Epithelial cell of esophagus (primary cell): ENCODE measurements around the gene ETS1.

Experiments used
- DNase-seq: peaks from one replicate; pipeline ENCODE4 v3.0.0; 2010; ENCODE audit warnings: low read depth
- H3K4me3 ChIP-seq: 2 replicates; pipeline ENCODE4 v1.5.1; 2011; ENCODE audit warnings: mild to moderate bottlenecking, low read length, control low read depth
- CTCF ChIP-seq: IDR thresholded peaks from 2 replicates; pipeline ENCODE4 v1.5.1; 2011; ENCODE audit warnings: low read depth, mild to moderate bottlenecking, low read length, control low read depth, inconsistent platforms; ENCODE audit not compliant: insufficient read depth; ENCODE audit errors: missing control alignments

Gene ETS1

GRCh38 chr11:128586689-128587088 is 669 bp downstream of the ETS1 start:
- H3K4me3 ChIP-seq = no peak overlapping the region
- TF ChIP-seq CTCF = no peak
- no peak for DNase-seq

DNA sequence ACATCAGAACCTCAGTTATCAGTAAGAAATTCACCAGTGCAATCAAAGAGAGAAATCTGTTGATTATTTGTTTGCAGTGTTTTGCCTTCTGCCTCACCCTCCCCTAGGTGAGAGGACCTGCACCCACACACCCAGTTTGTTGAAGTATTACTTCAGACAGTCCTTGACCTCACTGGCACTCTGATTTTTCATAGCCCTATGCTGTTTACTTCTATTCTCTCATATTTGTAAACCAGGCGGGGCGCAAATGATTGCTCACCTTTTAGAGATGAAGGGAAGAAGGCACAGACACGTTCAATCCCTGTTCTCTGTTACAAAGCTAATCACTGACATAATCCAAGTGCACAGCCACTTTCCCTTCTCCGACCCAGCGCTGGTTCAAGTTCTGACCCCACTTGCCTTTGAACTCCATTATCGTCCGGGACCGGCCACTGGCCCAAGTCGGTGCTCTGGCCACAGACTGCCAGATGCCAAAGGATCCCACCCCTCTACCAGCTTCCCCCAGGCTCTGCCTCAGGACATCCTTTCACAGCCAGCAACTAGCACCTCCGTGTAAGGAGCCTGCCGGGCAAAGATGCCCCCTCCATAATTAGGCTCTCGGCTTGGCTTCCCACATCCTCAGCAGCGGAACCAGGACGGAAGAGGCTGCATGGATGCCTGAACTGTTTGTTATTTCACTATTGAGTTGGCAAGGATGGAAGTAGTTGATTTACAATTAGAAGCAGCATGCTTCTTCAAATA is 1.7 kb downstream of the ETS1 start:
- DNase-seq = peak; percentile 53
- no peak overlapping the region for H3K4me3 ChIP-seq
- no peak for TF ChIP-seq CTCF

GRCh38 chr11:128584253-128584652 is 3.1 kb downstream of the ETS1 start:
- H3K4me3 ChIP-seq = no peak overlapping the region
- DNase-seq = no peak
- TF ChIP-seq CTCF = no peak

DNA sequence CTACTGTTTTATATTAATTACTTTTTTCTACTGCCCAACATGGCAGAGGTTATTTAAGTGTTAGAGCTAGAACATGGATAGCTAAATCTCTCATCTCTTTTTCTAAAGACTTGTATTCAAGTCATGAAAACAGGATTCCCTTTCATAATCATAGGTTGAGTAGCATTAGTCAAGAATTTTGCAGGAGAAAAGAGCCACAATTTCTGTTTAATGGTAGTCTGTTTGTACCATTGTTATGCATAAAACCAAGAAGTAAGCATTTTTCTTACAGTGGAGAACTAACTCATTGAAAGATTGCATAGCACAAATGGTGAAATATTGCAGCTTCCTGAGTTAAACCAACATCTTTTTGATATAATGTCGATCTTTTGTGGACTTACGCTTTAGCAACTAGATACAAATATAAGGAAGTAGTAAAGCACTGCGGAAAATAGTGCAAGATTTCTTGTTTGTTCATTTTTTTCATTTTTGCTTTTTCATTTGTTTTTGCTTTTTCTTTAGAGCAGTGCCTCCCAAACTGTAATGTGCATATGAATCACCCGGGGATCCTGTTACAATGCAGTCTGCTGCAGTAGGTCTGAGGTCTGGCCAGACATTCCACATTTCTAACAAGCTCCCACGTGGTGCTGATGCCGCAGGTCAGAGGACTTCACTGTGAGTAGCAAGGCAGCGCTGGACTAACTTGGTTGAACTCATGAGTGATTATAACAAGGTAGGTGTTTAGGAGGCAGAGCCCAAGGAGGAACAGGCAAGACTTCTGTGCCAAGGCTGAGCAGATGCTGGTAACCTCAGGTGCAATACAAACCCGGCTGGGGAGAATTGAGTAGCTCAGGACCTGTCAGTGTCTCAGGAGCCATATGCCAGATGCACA is 4.6 kb downstream of the ETS1 start:
- no peak overlapping the region for H3K4me3 ChIP-seq
- TF ChIP-seq CTCF = no peak
- DNase-seq = peak; percentile 94

GRCh38 chr11:128581561-128582272 is 5.6 kb downstream of the ETS1 start:
- DNase-seq = no peak
- H3K4me3 ChIP-seq = no peak overlapping the region
- TF ChIP-seq CTCF = no peak

DNA sequence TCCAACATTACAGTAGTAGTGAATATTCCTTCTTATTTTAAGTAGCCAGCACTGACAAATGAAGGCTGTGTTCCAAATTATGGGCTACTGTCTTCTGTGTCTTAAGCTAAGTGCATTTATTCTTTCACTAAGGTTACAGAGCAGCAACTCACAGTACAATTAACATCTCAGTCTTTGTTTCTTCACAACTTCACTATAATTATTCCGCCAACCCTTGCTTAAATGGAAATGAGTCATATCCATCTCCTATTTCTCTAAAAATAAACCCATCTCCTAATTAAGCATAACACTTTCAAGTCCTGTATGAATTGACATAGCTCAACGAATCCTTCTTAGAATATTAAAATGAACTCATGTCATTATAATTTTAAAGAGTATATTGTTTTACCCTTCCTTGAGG is 6.7 kb downstream of the ETS1 start:
- no peak for DNase-seq
- TF ChIP-seq CTCF = no peak
- H3K4me3 ChIP-seq = no peak overlapping the region
